PC-9 (cell line): ENCODE measurements around the gene GALM.

ENCODE experiments used
- EZH2 ChIP-seq: fragments of 200-600 bp; sonication (generic); IDR thresholded peaks from 2 replicates; pipeline ENCODE4 v1.8.0; 2017; ENCODE audit warnings: antibody characterized with exemption, low read depth
- TF ChIP-seq, protein P1 (sequence below): fragments of 200-600 bp; sonication (generic); conservative IDR thresholded peaks from 2 replicates; pipeline ENCODE4 v1.6.1; 2017; ENCODE audit warnings: mixed run types, antibody characterized with exemption, mild to moderate bottlenecking, moderate library complexity

DNA sequence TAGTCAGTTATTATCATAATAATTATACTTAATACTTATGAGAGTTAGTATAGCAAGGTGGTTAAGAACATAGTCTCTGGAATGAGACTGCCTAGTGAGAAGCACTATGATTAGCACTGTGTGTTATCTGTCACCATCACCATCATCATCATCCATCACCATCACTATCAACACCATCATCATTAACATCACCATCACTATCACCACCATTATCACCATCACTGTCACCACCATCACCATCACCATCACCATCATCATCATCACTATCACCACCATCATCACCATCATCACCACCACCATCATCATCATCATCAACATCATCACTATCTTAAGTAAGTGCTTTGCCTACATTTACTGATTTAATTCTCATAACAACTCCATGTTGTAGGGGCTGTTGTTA lies 45.6 kb downstream of the GALM start:
- TF ChIP-seq EZH2 = no peak
- TF ChIP-seq, protein P1, sequence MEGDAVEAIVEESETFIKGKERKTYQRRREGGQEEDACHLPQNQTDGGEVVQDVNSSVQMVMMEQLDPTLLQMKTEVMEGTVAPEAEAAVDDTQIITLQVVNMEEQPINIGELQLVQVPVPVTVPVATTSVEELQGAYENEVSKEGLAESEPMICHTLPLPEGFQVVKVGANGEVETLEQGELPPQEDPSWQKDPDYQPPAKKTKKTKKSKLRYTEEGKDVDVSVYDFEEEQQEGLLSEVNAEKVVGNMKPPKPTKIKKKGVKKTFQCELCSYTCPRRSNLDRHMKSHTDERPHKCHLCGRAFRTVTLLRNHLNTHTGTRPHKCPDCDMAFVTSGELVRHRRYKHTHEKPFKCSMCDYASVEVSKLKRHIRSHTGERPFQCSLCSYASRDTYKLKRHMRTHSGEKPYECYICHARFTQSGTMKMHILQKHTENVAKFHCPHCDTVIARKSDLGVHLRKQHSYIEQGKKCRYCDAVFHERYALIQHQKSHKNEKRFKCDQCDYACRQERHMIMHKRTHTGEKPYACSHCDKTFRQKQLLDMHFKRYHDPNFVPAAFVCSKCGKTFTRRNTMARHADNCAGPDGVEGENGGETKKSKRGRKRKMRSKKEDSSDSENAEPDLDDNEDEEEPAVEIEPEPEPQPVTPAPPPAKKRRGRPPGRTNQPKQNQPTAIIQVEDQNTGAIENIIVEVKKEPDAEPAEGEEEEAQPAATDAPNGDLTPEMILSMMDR = no peak
